ENCODE measurements around the gene TSSK3. TPM values are rescaled to one million over a fixed set of nuclear protein-coding genes. Genes with fewer than 3 reads are reported as not detected.

Gene TSSK3
- total RNA-seq, 1 donor: 0.86 TPM

GRCh38 chr1:32339363-32339978 lies 22.9 kb upstream of the TSSK3 start:
- peak; percentile 43 for DNase-seq (ENCODE audit: low read depth)
- no peak overlapping the region for H3K4me3 ChIP-seq (ENCODE audit: low read depth, low read length)
- no peak for TF ChIP-seq CTCF (IDR thresholded peaks at IDR 0.05; ENCODE audit: insufficient read depth, low read depth, low read length)

- TF ChIP-seq CTCF (IDR thresholded peaks at IDR 0.05; ENCODE audit: insufficient read depth, low read depth, low read length): no peak
- H3K4me3 ChIP-seq (ENCODE audit: low read depth, low read length): no peak overlapping the region
- no peak for DNase-seq (ENCODE audit: low read depth)
These were observed 21.1 kb upstream of the TSSK3 start for GRCh38 chr1:32341186-32341757.

GRCh38 chr1:32341971-32342370 lies 20.4 kb upstream of the TSSK3 start:
- DNase-seq (ENCODE audit: low read depth): no peak
- H3K4me3 ChIP-seq (ENCODE audit: low read depth, low read length): no peak overlapping the region
- no peak for TF ChIP-seq CTCF (IDR thresholded peaks at IDR 0.05; ENCODE audit: insufficient read depth, low read depth, low read length)

GRCh38 chr1:32342704-32343103 lies 19.6 kb upstream of the TSSK3 start:
- no peak for TF ChIP-seq CTCF (IDR thresholded peaks at IDR 0.05; ENCODE audit: insufficient read depth, low read depth, low read length)
- no peak for DNase-seq (ENCODE audit: low read depth)
- H3K4me3 ChIP-seq (ENCODE audit: low read depth, low read length): no peak overlapping the region

GRCh38 chr1:32345289-32345827 lies 17.0 kb upstream of the TSSK3 start:
- H3K4me3 ChIP-seq (ENCODE audit: low read depth, low read length): no peak overlapping the region
- no peak for TF ChIP-seq CTCF (IDR thresholded peaks at IDR 0.05; ENCODE audit: insufficient read depth, low read depth, low read length)
- DNase-seq (ENCODE audit: low read depth): peak; percentile 65

- no peak for DNase-seq (ENCODE audit: low read depth)
- no peak for TF ChIP-seq CTCF (IDR thresholded peaks at IDR 0.05; ENCODE audit: insufficient read depth, low read depth, low read length)
- H3K4me3 ChIP-seq (ENCODE audit: low read depth, low read length): no peak overlapping the region
These were observed 15.7 kb upstream of the TSSK3 start for GRCh38 chr1:32346532-32347157.
